ENCODE data around the gene DEUP1. TPM values are rescaled to one million over a fixed set of nuclear protein-coding genes. Genes with fewer than 3 reads are reported as not detected.

DEUP1 gene
- total and polyA plus RNA-seq, 4 donors: 0.09 to 0.19 TPM; not detected in 2

DNA sequence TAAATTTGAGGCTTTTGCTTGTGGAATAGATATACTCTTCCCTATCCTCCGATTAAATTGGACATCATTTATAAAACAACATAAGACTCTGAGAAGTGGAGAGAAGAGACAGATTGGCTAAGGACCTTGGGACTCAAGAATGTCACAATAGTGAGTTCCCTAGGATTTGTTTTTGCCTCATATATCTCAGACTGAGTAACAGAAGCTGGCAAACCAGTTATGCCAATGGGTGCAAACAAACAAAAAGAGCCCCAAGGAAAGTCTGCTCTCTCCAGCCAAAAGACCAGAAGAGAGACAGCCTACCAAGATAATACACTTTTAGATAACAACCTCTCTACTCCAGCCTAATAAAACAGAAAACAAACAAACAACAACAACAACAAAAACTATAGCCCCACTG is 28.9 kb downstream of the DEUP1 start:
- Histone ChIP-seq H3K36me3 (ENCODE audit: control insufficient read depth in 4 of 4, insufficient read depth in 3 of 4, low read depth in 1 of 4, low read length in 3 of 4) (no peaks in the 10 kb centered on the region), H3K4me1 (ENCODE audit: control insufficient read depth in 4 of 4, insufficient read depth in 4 of 4, low read length in 3 of 4) (no peaks in the 10 kb centered on the region), H3K9ac (ENCODE audit: low read depth in 1 of 2, low read length in 2 of 2) (no peak overlapping the region), H3K4me3 (ENCODE audit: low read depth in 1 of 3, low read length in 3 of 3) (no peak overlapping the region), H3K9me3 (ENCODE audit: control insufficient read depth in 4 of 4, low read length in 3 of 4) (no peaks in the 10 kb centered on the region), H3K27me3 (ENCODE audit: control insufficient read depth in 4 of 4, insufficient read depth in 4 of 4, low read length in 3 of 4) (no peaks in the 10 kb centered on the region), H3K27ac (ENCODE audit: low read depth in 1 of 2, low read length in 2 of 2) (no peak overlapping the region)
- DNase-seq (ENCODE audit: low spot score): no peak
- TF ChIP-seq HNF4A (conservative IDR thresholded peaks at IDR 0.05): no peak
- TF ChIP-seq, protein P1, sequence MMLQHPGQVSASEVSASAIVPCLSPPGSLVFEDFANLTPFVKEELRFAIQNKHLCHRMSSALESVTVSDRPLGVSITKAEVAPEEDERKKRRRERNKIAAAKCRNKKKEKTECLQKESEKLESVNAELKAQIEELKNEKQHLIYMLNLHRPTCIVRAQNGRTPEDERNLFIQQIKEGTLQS (IDR thresholded peaks at IDR 0.05): no peak
- TF ChIP-seq, protein P2, sequence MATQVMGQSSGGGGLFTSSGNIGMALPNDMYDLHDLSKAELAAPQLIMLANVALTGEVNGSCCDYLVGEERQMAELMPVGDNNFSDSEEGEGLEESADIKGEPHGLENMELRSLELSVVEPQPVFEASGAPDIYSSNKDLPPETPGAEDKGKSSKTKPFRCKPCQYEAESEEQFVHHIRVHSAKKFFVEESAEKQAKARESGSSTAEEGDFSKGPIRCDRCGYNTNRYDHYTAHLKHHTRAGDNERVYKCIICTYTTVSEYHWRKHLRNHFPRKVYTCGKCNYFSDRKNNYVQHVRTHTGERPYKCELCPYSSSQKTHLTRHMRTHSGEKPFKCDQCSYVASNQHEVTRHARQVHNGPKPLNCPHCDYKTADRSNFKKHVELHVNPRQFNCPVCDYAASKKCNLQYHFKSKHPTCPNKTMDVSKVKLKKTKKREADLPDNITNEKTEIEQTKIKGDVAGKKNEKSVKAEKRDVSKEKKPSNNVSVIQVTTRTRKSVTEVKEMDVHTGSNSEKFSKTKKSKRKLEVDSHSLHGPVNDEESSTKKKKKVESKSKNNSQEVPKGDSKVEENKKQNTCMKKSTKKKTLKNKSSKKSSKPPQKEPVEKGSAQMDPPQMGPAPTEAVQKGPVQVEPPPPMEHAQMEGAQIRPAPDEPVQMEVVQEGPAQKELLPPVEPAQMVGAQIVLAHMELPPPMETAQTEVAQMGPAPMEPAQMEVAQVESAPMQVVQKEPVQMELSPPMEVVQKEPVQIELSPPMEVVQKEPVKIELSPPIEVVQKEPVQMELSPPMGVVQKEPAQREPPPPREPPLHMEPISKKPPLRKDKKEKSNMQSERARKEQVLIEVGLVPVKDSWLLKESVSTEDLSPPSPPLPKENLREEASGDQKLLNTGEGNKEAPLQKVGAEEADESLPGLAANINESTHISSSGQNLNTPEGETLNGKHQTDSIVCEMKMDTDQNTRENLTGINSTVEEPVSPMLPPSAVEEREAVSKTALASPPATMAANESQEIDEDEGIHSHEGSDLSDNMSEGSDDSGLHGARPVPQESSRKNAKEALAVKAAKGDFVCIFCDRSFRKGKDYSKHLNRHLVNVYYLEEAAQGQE (IDR thresholded peaks at IDR 0.05): no peak
- TF ChIP-seq NR2F2 (IDR thresholded peaks at IDR 0.05): no peak
- TF ChIP-seq TAF1 (conservative IDR thresholded peaks at IDR 0.05): no peak
- TF ChIP-seq FOXA1 (IDR thresholded peaks at IDR 0.05): no peak
- no peak for TF ChIP-seq EGR1 (IDR thresholded peaks at IDR 0.05; ENCODE audit: low read depth in 2 of 2)
- TF ChIP-seq FOXA2 (IDR thresholded peaks at IDR 0.05): no peak
- no peak for TF ChIP-seq HNF4G (IDR thresholded peaks at IDR 0.05)
- TF ChIP-seq RAD21 (IDR thresholded peaks at IDR 0.05): no peak
- TF ChIP-seq, protein P3, sequence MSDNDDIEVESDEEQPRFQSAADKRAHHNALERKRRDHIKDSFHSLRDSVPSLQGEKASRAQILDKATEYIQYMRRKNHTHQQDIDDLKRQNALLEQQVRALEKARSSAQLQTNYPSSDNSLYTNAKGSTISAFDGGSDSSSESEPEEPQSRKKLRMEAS (IDR thresholded peaks at IDR 0.05): no peak
- WGBS: 97% methylated on average over 1 of the region's 1 CpG

DNA sequence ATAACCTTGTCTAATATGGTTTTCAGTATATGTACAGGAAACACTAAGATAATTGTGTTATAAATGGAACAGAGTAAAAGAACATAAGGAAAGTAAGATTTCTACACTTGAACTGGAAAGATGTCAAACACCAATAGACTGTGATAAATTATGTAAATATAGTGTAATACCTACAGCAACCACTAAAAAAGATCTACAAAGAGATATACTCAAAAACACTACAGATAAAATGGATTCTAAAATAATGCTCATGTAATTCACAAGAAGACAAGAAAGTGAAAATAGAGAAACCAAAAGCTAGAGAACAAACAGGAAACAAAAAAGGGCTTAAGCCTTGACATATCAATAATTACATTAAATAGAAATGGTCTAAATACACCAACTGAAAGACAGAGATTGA is 30.9 kb downstream of the DEUP1 start:
- Histone ChIP-seq H3K4me1 (ENCODE audit: control insufficient read depth in 4 of 4, insufficient read depth in 4 of 4, low read length in 3 of 4) (no peaks in the 10 kb centered on the region), H3K27ac (ENCODE audit: low read depth in 1 of 2, low read length in 2 of 2) (no peak overlapping the region), H3K9me3 (ENCODE audit: control insufficient read depth in 4 of 4, low read length in 3 of 4) (no peaks in the 10 kb centered on the region), H3K4me3 (ENCODE audit: low read depth in 1 of 3, low read length in 3 of 3) (no peak overlapping the region), H3K36me3 (ENCODE audit: control insufficient read depth in 4 of 4, insufficient read depth in 3 of 4, low read depth in 1 of 4, low read length in 3 of 4) (no peaks in the 10 kb centered on the region), H3K27me3 (ENCODE audit: control insufficient read depth in 4 of 4, insufficient read depth in 4 of 4, low read length in 3 of 4) (no peaks in the 10 kb centered on the region), H3K9ac (ENCODE audit: low read depth in 1 of 2, low read length in 2 of 2) (no peak overlapping the region)
- DNase-seq (ENCODE audit: low spot score): no peak
- TF ChIP-seq RXRA (IDR thresholded peaks at IDR 0.05) (no peak), SP1 (IDR thresholded peaks at IDR 0.05) (no peak), JUND (IDR thresholded peaks at IDR 0.05) (no peak), RAD21 (IDR thresholded peaks at IDR 0.05) (no peak), HNF4G (IDR thresholded peaks at IDR 0.05) (no peak), HNF4A (conservative IDR thresholded peaks at IDR 0.05) (no peak), FOXA1 (IDR thresholded peaks at IDR 0.05) (no peak), YY1 (IDR thresholded peaks at IDR 0.05) (no peak), TAF1 (conservative IDR thresholded peaks at IDR 0.05) (no peak), NR2F2 (IDR thresholded peaks at IDR 0.05) (no peak), FOXA2 (IDR thresholded peaks at IDR 0.05) (no peak)
- TF ChIP-seq, protein P1 (IDR thresholded peaks at IDR 0.05): no peak
- TF ChIP-seq, protein P3 (IDR thresholded peaks at IDR 0.05): no peak
- TF ChIP-seq, protein P4, sequence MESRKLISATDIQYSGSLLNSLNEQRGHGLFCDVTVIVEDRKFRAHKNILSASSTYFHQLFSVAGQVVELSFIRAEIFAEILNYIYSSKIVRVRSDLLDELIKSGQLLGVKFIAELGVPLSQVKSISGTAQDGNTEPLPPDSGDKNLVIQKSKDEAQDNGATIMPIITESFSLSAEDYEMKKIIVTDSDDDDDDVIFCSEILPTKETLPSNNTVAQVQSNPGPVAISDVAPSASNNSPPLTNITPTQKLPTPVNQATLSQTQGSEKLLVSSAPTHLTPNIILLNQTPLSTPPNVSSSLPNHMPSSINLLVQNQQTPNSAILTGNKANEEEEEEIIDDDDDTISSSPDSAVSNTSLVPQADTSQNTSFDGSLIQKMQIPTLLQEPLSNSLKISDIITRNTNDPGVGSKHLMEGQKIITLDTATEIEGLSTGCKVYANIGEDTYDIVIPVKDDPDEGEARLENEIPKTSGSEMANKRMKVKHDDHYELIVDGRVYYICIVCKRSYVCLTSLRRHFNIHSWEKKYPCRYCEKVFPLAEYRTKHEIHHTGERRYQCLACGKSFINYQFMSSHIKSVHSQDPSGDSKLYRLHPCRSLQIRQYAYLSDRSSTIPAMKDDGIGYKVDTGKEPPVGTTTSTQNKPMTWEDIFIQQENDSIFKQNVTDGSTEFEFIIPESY (IDR thresholded peaks at IDR 0.05): no peak

All from liver (tissue), 9 donors.